Body of pancreas (tissue), 4 donors: ENCODE measurements around the gene BCAR1. TPM values are rescaled to one million over a fixed set of nuclear protein-coding genes. Genes with fewer than 3 reads are reported as not detected.

Source experiments
- ATAC-seq: fragments of 150-250 bp; one replicate; pipeline ENCODE4 v1.9.1; 2016
- DNase-seq, 4 donors: peaks; one replicate each; pipeline ENCODE4 v3.0.0-alpha.2; 2019
- H3K27ac ChIP-seq, 4 donors: fragments of 200-600 bp; sonication (generic); 1 replicate in 3 of 4; 2 replicates in 1 of 4; pipeline versions ENCODE4 v1.5.1 to v1.6.1; 2016 to 2019; ENCODE audit warnings: mild to moderate bottlenecking in 1 of 4, mixed read lengths in 1 of 4, moderate library complexity in 1 of 4
- H3K27me3 ChIP-seq, 2 donors: fragments of 200-600 bp; sonication (generic); one replicate each; pipeline ENCODE4 v1.6.0; 2016; ENCODE audit warnings: mild to moderate bottlenecking in 1 of 2
- H3K36me3 ChIP-seq, 2 donors: fragments of 200-600 bp; sonication (generic); replicated peaks in 1 of 2; 2 replicates each; pipeline ENCODE4 v1.5.1; 2016; ENCODE audit warnings: low read depth in 2 of 2; ENCODE audit not compliant: insufficient read depth in 1 of 2
- H3K4me1 ChIP-seq: fragments of 200-600 bp; sonication (generic); one replicate; pipeline ENCODE4 v1.6.0; 2016
- H3K4me3 ChIP-seq, 2 donors: fragments of 200-600 bp; sonication (generic); 1 replicate in 1 of 2; 2 replicates in 1 of 2; pipeline ENCODE4 v1.5.1; 2016 to 2019
- H3K9me3 ChIP-seq, 3 donors: fragments of 200-600 bp; sonication (generic); 1 replicate in 2 of 3; 2 replicates in 1 of 3; pipeline ENCODE4 v1.5.1; 2016
- CTCF ChIP-seq, 7 experiments: fragments of 450-650 bp in 4 of 7; fragments of 200-600 bp in 3 of 7; sonication (generic) in 3 of 7; IDR thresholded peaks; one replicate each; pipeline ENCODE4 v1.5.1; 2016 to 2019; ENCODE audit warnings: antibody characterized with exemption in 7 of 7
- POLR2A ChIP-seq, 3 donors: fragments of 450-650 bp; IDR thresholded peaks; one replicate each; pipeline ENCODE4 v1.6.1; 2016; ENCODE audit warnings: antibody characterized with exemption in 3 of 3, mild to moderate bottlenecking in 2 of 3
- WGBS, 2 donors: methylation state at CpG; one replicate each; pipeline ENCODE4 v1.1.5; 2017; 5-methylcytosine and 5-hydroxymethylcytosine counted together
- intact Hi-C: fragments of 100-400 bp; cut with DNase I; formaldehyde crosslinking; loops from one replicate; pipeline ENCODE4 v1.15.1; 2023
- total RNA-seq, 2 donors: library from RNA; depleted of rRNA; stranded (reverse); fragments of >200 nt; gene quantifications; one replicate each; pipeline ENCODE4 v1.1.0, GENCODE V29; 2016

The BCAR1 gene
- total RNA-seq, 2 donors from 2014 or later = 61.0 to 72.8 TPM

GRCh38 chr16:75237398-75238131, 13.9 kb downstream of the BCAR1 start:
- Histone ChIP-seq H3K4me1 (peaks cover 48% of the 10 kb centered on the region), H3K27ac (peak overlapping the region; percentile 52 to 71 (median 66)), H3K9me3 (no peaks in the 10 kb centered on the region), H3K27me3 (no peaks in the 10 kb centered on the region), H3K4me3 (no peak overlapping the region), H3K36me3 (peaks cover 0 to 8% of the 10 kb centered on the region in 2 donors)
- intact Hi-C loops = loop anchor here (5.0 kb wide), 1 partner anchor 150 kb away; no protein-coding TSS in a partner anchor
- no peak for ATAC-seq
- no peak for DNase-seq
- WGBS, 2 donors = 86% methylated on average over 16 of the region's 18 CpGs; no CpG with 5 or more reads in 1 of the 2 donors
- TF ChIP-seq CTCF (IDR thresholded peaks at IDR 0.05) (no peak), POLR2A (IDR thresholded peaks at IDR 0.05) (no peak)

- Histone ChIP-seq H3K4me1 (peaks cover 48% of the 10 kb centered on the region), H3K4me3 (no peak overlapping the region), H3K27me3 (no peaks in the 10 kb centered on the region), H3K36me3 (peaks cover 0 to 3% of the 10 kb centered on the region in 2 donors), H3K27ac (peak overlapping the region in 2 of 4 donors; percentile 4 to 71), H3K9me3 (no peaks in the 10 kb centered on the region)
- DNase-seq (no peak), ATAC-seq (no peak)
- 79 to 90% methylated on average over 2 to 28 of the region's 28 CpGs for WGBS, 2 donors
- intact Hi-C loops = loop anchor here (5.0 kb wide), 1 partner anchor 150 kb away; no protein-coding TSS in a partner anchor
- TF ChIP-seq POLR2A (IDR thresholded peaks at IDR 0.05) = no peak
- TF ChIP-seq CTCF (IDR thresholded peaks at IDR 0.05) = no peak
Measured at GRCh38 chr16:75236736-75237397, 14.6 kb downstream of the BCAR1 start.

GRCh38 chr16:75236232-75236631, 15.2 kb downstream of the BCAR1 start:
- Histone ChIP-seq H3K36me3 (no peaks in the 10 kb centered on the region), H3K4me1 (peaks cover 48% of the 10 kb centered on the region), H3K9me3 (no peaks in the 10 kb centered on the region), H3K27me3 (no peaks in the 10 kb centered on the region), H3K4me3 (no peak overlapping the region), H3K27ac (peak overlapping the region in 1 of 4 donors; percentile 71)
- TF ChIP-seq CTCF (IDR thresholded peaks at IDR 0.05) = no peak
- TF ChIP-seq POLR2A (IDR thresholded peaks at IDR 0.05) = no peak
- intact Hi-C loops = loop anchor here (5.0 kb wide), 1 partner anchor 151 kb away; no protein-coding TSS in a partner anchor
- WGBS, 2 donors = 61 to 66% methylated on average over 7 of the region's 7 CpGs
- ATAC-seq (no peak), DNase-seq (no peak)

GRCh38 chr16:75235721-75236193, 15.7 kb downstream of the BCAR1 start:
- Histone ChIP-seq H3K4me1 (peaks cover 49% of the 10 kb centered on the region), H3K27ac (no peak overlapping the region), H3K36me3 (no peaks in the 10 kb centered on the region), H3K27me3 (no peaks in the 10 kb centered on the region), H3K9me3 (no peaks in the 10 kb centered on the region), H3K4me3 (no peak overlapping the region)
- WGBS, 2 donors = 93 to 99% methylated on average over 24 to 34 of the region's 34 CpGs
- ATAC-seq = no peak
- intact Hi-C loops = loop anchor here (5.0 kb wide), 1 partner anchor 152 kb away; no protein-coding TSS in a partner anchor
- no peak for DNase-seq
- TF ChIP-seq POLR2A (IDR thresholded peaks at IDR 0.05) (no peak), CTCF (IDR thresholded peaks at IDR 0.05) (no peak)
